SK-N-SH treated with all-trans-retinoic acid at 6 μM for 48 hours (cell line): ENCODE measurements around the gene DPYD.

ENCODE experiments used
- ARNTL ChIP-seq: fragments of 450-650 bp; formaldehyde crosslinking; IDR thresholded peaks from 2 replicates; pipeline ENCODE4 v1.5.0; 2020; ENCODE audit warnings: low read depth, mild to moderate bottlenecking, moderate library complexity, borderline replicate concordance
- CREB5 ChIP-seq: fragments of 250-450 bp; sonication (Bioruptor Pico); IDR thresholded peaks from 2 replicates; pipeline ENCODE4 v1.5.1; 2020; ENCODE audit warnings: low read depth, mild to moderate bottlenecking, moderate library complexity
- CSDC2 ChIP-seq: fragments of 250-450 bp; sonication (Bioruptor Pico); IDR thresholded peaks from 2 replicates; pipeline ENCODE4 v1.5.0; 2020; ENCODE audit warnings: mild to moderate bottlenecking, moderate library complexity
- ESRRG ChIP-seq: fragments of 250-450 bp; sonication (Bioruptor Pico); IDR thresholded peaks from 2 replicates; pipeline ENCODE4 v1.6.1; 2021; ENCODE audit warnings: mild to moderate bottlenecking
- PATZ1 ChIP-seq: fragments of 250-450 bp; sonication (Bioruptor Pico); IDR thresholded peaks from 2 replicates; pipeline ENCODE4 v1.8.0; 2020; ENCODE audit warnings: mild to moderate bottlenecking, moderate library complexity, borderline replicate concordance
- POU6F1 ChIP-seq: fragments of 250-450 bp; sonication (Bioruptor Pico); IDR thresholded peaks from 2 replicates; pipeline ENCODE4 v1.8.0; 2021; ENCODE audit warnings: low read depth, mild to moderate bottlenecking, moderate library complexity, borderline replicate concordance
- PPARA ChIP-seq: fragments of 250-450 bp; sonication (Bioruptor Pico); IDR thresholded peaks from 2 replicates; pipeline ENCODE4 v1.5.0; 2020; ENCODE audit warnings: mild to moderate bottlenecking, borderline replicate concordance
- RARB ChIP-seq: fragments of 250-450 bp; sonication (Bioruptor Pico); IDR thresholded peaks from 2 replicates; pipeline ENCODE4 v1.8.0; 2021; ENCODE audit warnings: mild to moderate bottlenecking, moderate library complexity
- SNAI2 ChIP-seq: fragments of 250-450 bp; sonication (Bioruptor Pico); IDR thresholded peaks from 2 replicates; pipeline ENCODE4 v1.5.0; 2020; ENCODE audit warnings: mild to moderate bottlenecking, moderate library complexity
- TOX ChIP-seq: fragments of 250-450 bp; sonication (Bioruptor Pico); IDR thresholded peaks from 2 replicates; pipeline ENCODE4 v1.8.0; 2021; ENCODE audit warnings: mild to moderate bottlenecking, moderate library complexity, borderline replicate concordance
- ZFP3 ChIP-seq: fragments of 250-450 bp; sonication (Bioruptor Pico); IDR thresholded peaks from 2 replicates; pipeline ENCODE4 v1.5.0; 2020; ENCODE audit warnings: mild to moderate bottlenecking, moderate library complexity
- ZFP30 ChIP-seq: fragments of 450-650 bp; formaldehyde crosslinking; IDR thresholded peaks from 2 replicates; pipeline ENCODE4 v1.5.0; 2022; ENCODE audit warnings: mild to moderate bottlenecking, moderate library complexity
- ZNF565 ChIP-seq: fragments of 450-650 bp; formaldehyde crosslinking; conservative IDR thresholded peaks from 2 replicates; pipeline ENCODE4 v1.5.0; 2020; ENCODE audit warnings: low read depth, mild to moderate bottlenecking, moderate library complexity

GRCh38 chr1:97674517-97674916, 246.3 kb downstream of the DPYD start:
- no peak for TF ChIP-seq RARB (CRISPR knock-in tag)
- no peak for TF ChIP-seq PATZ1 (CRISPR knock-in tag)
- TF ChIP-seq ZNF565 (CRISPR knock-in tag), result no peak
- no peak for TF ChIP-seq CSDC2 (CRISPR knock-in tag)
- TF ChIP-seq ESRRG, result no peak
- no peak for TF ChIP-seq CREB5 (CRISPR knock-in tag)
- no peak for TF ChIP-seq ZFP3 (CRISPR knock-in tag)
- TF ChIP-seq PPARA, result no peak
- TF ChIP-seq ARNTL (CRISPR knock-in tag), result no peak
- no peak for TF ChIP-seq SNAI2 (CRISPR knock-in tag)
- no peak for TF ChIP-seq TOX
- TF ChIP-seq POU6F1 (CRISPR knock-in tag), result no peak
- no peak for TF ChIP-seq ZFP30 (CRISPR knock-in tag)
